ENCODE measurements around the gene SRGAP3.

- TF ChIP-seq CTCF (conservative IDR thresholded peaks at IDR 0.05), result no peak
- no peak for TF ChIP-seq ZFX (IDR thresholded peaks at IDR 0.05)
These were observed 144.0 kb downstream of the SRGAP3 start for GRCh38 chr3:9105421-9105820.

All from C4-2B (cell line).